PFSK-1 (cell line): ENCODE measurements around the gene CYP2J2.

ENCODE experiments used
- FOXP2 ChIP-seq: optimal IDR thresholded peaks from 2 replicates; pipeline ENCODE3; 2011; ENCODE audit warnings: borderline replicate concordance, control low read depth, inconsistent platforms; ENCODE audit not compliant: insufficient read depth; ENCODE audit errors: extremely low read length, extremely low read depth
- POLR2AphosphoS5 ChIP-seq: IDR thresholded peaks from 2 replicates; pipeline ENCODE4 v1.6.1; 2012; ENCODE audit warnings: low read depth, mild to moderate bottlenecking, control low read depth, low read length, moderate library complexity
- REST ChIP-seq, 2 experiments: IDR thresholded peaks; 2 replicates each; pipeline versions ENCODE4 v1.6.1 to v1.8.0; 2011 to 2012; ENCODE audit warnings: low read depth in 2 of 2, low read length in 2 of 2, control low read depth in 1 of 2, inconsistent platforms in 1 of 2, mild to moderate bottlenecking in 1 of 2, moderate library complexity in 1 of 2; ENCODE audit not compliant: insufficient read depth in 1 of 2
- SIN3A ChIP-seq: IDR thresholded peaks from 2 replicates; pipeline ENCODE4 v1.6.1; 2012; ENCODE audit warnings: mild to moderate bottlenecking, low read length, moderate library complexity, borderline replicate concordance; ENCODE audit not compliant: insufficient read depth
- TAF1 ChIP-seq: IDR thresholded peaks from 2 replicates; pipeline ENCODE4 v1.6.1; 2012; ENCODE audit warnings: low read length, control low read depth, borderline replicate concordance; ENCODE audit not compliant: insufficient read depth

The CYP2J2 gene

GRCh38 chr1:59871746-59872145 is 54.8 kb downstream of the CYP2J2 start:
- TF ChIP-seq TAF1 (no peak), REST (IDR thresholded peaks at IDR 0.05; ENCODE audit: insufficient read depth in 1 of 2, low read depth in 2 of 2, low read length in 2 of 2) (no peak), SIN3A (no peak), POLR2AphosphoS5 (no peak), FOXP2 (no peak)

- no peak for TF ChIP-seq TAF1
- TF ChIP-seq SIN3A = no peak
- no peak for TF ChIP-seq REST (IDR thresholded peaks at IDR 0.05; ENCODE audit: insufficient read depth in 1 of 2, low read depth in 2 of 2, low read length in 2 of 2)
- TF ChIP-seq FOXP2 = no peak
- TF ChIP-seq POLR2AphosphoS5 = no peak
Observed at GRCh38 chr1:59866462-59866861, 60.1 kb downstream of the CYP2J2 start.

- TF ChIP-seq FOXP2 (no peak), SIN3A (no peak), TAF1 (no peak), POLR2AphosphoS5 (no peak), REST (IDR thresholded peaks at IDR 0.05; ENCODE audit: insufficient read depth in 1 of 2, low read depth in 2 of 2, low read length in 2 of 2) (no peak)
Observed at GRCh38 chr1:59857679-59858354, 68.8 kb downstream of the CYP2J2 start.

- TF ChIP-seq FOXP2 (no peak), REST (IDR thresholded peaks at IDR 0.05; ENCODE audit: insufficient read depth in 1 of 2, low read depth in 2 of 2, low read length in 2 of 2) (no peak), TAF1 (no peak), POLR2AphosphoS5 (no peak), SIN3A (no peak)
Observed at GRCh38 chr1:59856725-59857338, 69.7 kb downstream of the CYP2J2 start.

GRCh38 chr1:59852117-59852516 is 74.5 kb downstream of the CYP2J2 start:
- TF ChIP-seq FOXP2 (no peak), POLR2AphosphoS5 (no peak)
